HepG2 (cell line): Measurements from ENCODE around the gene SRSF1. TPM values are rescaled to one million over a fixed set of nuclear protein-coding genes. Genes with fewer than 3 reads are reported as not detected.

Experiments
- AKAP8 ChIP-seq: sonication (generic); formaldehyde crosslinking; IDR thresholded peaks from 2 replicates; pipeline ENCODE4 v1.5.1; 2020; ENCODE audit warnings: mild to moderate bottlenecking, missing genetic modification reagents
- CBX5 ChIP-seq: sonication (generic); formaldehyde crosslinking; IDR thresholded peaks from 2 replicates; pipeline ENCODE4 v1.4.0; 2020; ENCODE audit warnings: missing genetic modification reagents, borderline replicate concordance
- IRX3 ChIP-seq: sonication (generic); formaldehyde crosslinking; IDR thresholded peaks from 2 replicates; pipeline ENCODE4 v1.8.1; 2023; ENCODE audit warnings: mild to moderate bottlenecking, low read depth, missing genetic modification reagents, borderline replicate concordance
- JUN ChIP-seq: sonication (generic); formaldehyde crosslinking; IDR thresholded peaks from 2 replicates; pipeline ENCODE4 v1.4.0; 2020; ENCODE audit warnings: mild to moderate bottlenecking, missing genetic modification reagents
- LRRFIP1 ChIP-seq: sonication (generic); formaldehyde crosslinking; conservative IDR thresholded peaks from 2 replicates; pipeline ENCODE4 v1.4.0; 2020; ENCODE audit warnings: missing genetic modification reagents
- SAP130 ChIP-seq: IDR thresholded peaks from 2 replicates; pipeline ENCODE4 v1.6.1; 2016; ENCODE audit warnings: low read depth
- SMAD1 ChIP-seq: sonication (generic); formaldehyde crosslinking; IDR thresholded peaks from 2 replicates; pipeline ENCODE4 v1.4.0; 2020; ENCODE audit warnings: missing genetic modification reagents, low read depth, mild to moderate bottlenecking, borderline replicate concordance
- THYN1 ChIP-seq: sonication (generic); formaldehyde crosslinking; IDR thresholded peaks from 2 replicates; pipeline ENCODE4 v1.8.1; 2023; ENCODE audit warnings: low read depth, mild to moderate bottlenecking, moderate library complexity, missing genetic modification reagents, borderline replicate concordance
- XBP1 ChIP-seq: sonication (generic); formaldehyde crosslinking; IDR thresholded peaks from 2 replicates; pipeline ENCODE4 v1.5.0; 2020; ENCODE audit warnings: missing genetic modification reagents
- YEATS4 ChIP-seq: sonication (generic); formaldehyde crosslinking; IDR thresholded peaks from 2 replicates; pipeline ENCODE4 v1.4.0; 2020; ENCODE audit warnings: missing genetic modification reagents, borderline replicate concordance
- ZMAT3 ChIP-seq: sonication (generic); formaldehyde crosslinking; conservative IDR thresholded peaks from 2 replicates; pipeline ENCODE4 v1.7.0; 2021; ENCODE audit warnings: missing genetic modification reagents
- ZNF180 ChIP-seq: sonication (generic); formaldehyde crosslinking; IDR thresholded peaks from 2 replicates; pipeline ENCODE4 v1.4.0; 2020; ENCODE audit warnings: low read depth, missing genetic modification reagents, borderline replicate concordance
- ZNF251 ChIP-seq: sonication (generic); formaldehyde crosslinking; IDR thresholded peaks from 2 replicates; pipeline ENCODE4 v1.9.0; 2021; ENCODE audit warnings: mild to moderate bottlenecking, missing genetic modification reagents
- ZNF281 ChIP-seq: sonication (generic); formaldehyde crosslinking; IDR thresholded peaks from 2 replicates; pipeline ENCODE4 v1.4.0; 2020; ENCODE audit warnings: missing genetic modification reagents, borderline replicate concordance
- ZNF430 ChIP-seq: sonication (generic); formaldehyde crosslinking; IDR thresholded peaks from 2 replicates; pipeline ENCODE4 v1.9.0; 2021; ENCODE audit warnings: mild to moderate bottlenecking, missing genetic modification reagents
- ZNF709 ChIP-seq: sonication (generic); formaldehyde crosslinking; IDR thresholded peaks from 2 replicates; pipeline ENCODE4 v1.5.0; 2020; ENCODE audit warnings: mild to moderate bottlenecking, missing genetic modification reagents
- polyA plus RNA-seq, 8 experiments: library from polyadenylated mRNA; depleted of rRNA in 3 of 8; stranded (reverse) in 7 of 8; unstranded in 1 of 8; fragments of >200 nt; fragmentation: Illumina TruSeq in 4 of 8; extraction: Trizol in 4 of 8; gene quantifications; 2 replicates each; pipeline versions ENCODE4 v1.2.1 to v1.2.3, GENCODE V29; 2011 to 2016; ENCODE audit warnings: low read depth in 4 of 8, missing spikeins in 1 of 8, mixed read lengths in 1 of 8; ENCODE audit not compliant: insufficient read depth in 1 of 8
- total RNA-seq, 5 experiments: library from RNA; depleted of rRNA; stranded (reverse); fragments of >200 nt; fragmentation: Illumina TruSeq; extraction: Trizol; gene quantifications; 2 replicates each; pipeline ENCODE4 v1.2.3, GENCODE V29; 2016; ENCODE audit warnings: low read depth in 1 of 5
- TF ChIP-seq, protein P1 (sequence below): sonication (generic); formaldehyde crosslinking; IDR thresholded peaks from 2 replicates; pipeline ENCODE4 v1.4.0; 2020; ENCODE audit warnings: missing genetic modification reagents
- TF ChIP-seq, protein P2 (sequence below): sonication (generic); formaldehyde crosslinking; IDR thresholded peaks from 2 replicates; pipeline ENCODE4 v1.4.0; 2020; ENCODE audit warnings: mild to moderate bottlenecking, missing genetic modification reagents, borderline replicate concordance
- TF ChIP-seq, protein P3 (sequence below), 2 experiments: fragments of 450-650 bp in 1 of 2; sonication (generic) in 1 of 2; formaldehyde crosslinking; IDR thresholded peaks; 2 replicates each; pipeline versions ENCODE4 v1.5.0 to v1.8.0; 2020 to 2022; ENCODE audit warnings: mild to moderate bottlenecking in 1 of 2, missing genetic modification reagents in 1 of 2

Gene SRSF1
- total and polyA plus RNA-seq, 2 of the 13 experiments (the other 11 are each of a cell fraction or from before 2014, with no cell fraction given): 142 to 445 TPM

GRCh38 chr17:57986841-57987580, 20.0 kb downstream of the SRSF1 start (continued):
- TF ChIP-seq, protein P1, sequence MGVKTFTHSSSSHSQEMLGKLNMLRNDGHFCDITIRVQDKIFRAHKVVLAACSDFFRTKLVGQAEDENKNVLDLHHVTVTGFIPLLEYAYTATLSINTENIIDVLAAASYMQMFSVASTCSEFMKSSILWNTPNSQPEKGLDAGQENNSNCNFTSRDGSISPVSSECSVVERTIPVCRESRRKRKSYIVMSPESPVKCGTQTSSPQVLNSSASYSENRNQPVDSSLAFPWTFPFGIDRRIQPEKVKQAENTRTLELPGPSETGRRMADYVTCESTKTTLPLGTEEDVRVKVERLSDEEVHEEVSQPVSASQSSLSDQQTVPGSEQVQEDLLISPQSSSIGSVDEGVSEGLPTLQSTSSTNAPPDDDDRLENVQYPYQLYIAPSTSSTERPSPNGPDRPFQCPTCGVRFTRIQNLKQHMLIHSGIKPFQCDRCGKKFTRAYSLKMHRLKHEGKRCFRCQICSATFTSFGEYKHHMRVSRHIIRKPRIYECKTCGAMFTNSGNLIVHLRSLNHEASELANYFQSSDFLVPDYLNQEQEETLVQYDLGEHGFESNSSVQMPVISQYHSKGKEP (CRISPR knock-in tag): 0 out of 2 replicates have a peak, but pooled peaks have one; percentile 6
- TF ChIP-seq CBX5 (CRISPR knock-in tag): no peak; the same call in 1 of the 2 replicates
- TF ChIP-seq ZMAT3 (CRISPR knock-in tag): peak; percentile 73
- no peak for TF ChIP-seq SMAD1 (CRISPR knock-in tag)
- no peak for TF ChIP-seq AKAP8 (CRISPR knock-in tag)
- TF ChIP-seq ZNF281: no peak
- TF ChIP-seq ZNF180 (CRISPR knock-in tag): no peak
- TF ChIP-seq, protein P2, sequence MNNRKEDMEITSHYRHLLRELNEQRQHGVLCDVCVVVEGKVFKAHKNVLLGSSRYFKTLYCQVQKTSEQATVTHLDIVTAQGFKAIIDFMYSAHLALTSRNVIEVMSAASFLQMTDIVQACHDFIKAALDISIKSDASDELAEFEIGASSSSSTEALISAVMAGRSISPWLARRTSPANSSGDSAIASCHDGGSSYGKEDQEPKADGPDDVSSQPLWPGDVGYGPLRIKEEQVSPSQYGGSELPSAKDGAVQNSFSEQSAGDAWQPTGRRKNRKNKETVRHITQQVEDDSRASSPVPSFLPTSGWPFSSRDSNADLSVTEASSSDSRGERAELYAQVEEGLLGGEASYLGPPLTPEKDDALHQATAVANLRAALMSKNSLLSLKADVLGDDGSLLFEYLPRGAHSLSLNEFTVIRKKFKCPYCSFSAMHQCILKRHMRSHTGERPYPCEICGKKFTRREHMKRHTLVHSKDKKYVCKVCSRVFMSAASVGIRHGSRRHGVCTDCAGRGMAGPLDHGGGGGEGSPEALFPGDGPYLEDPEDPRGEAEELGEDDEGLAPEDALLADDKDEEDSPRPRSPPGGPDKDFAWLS (CRISPR knock-in tag): no peak; the same call in 1 of the 2 replicates
- no peak for TF ChIP-seq THYN1
- no peak for TF ChIP-seq IRX3 (CRISPR knock-in tag)
- 0 out of 2 replicates have a peak, but pooled peaks have one; percentile 32 for TF ChIP-seq ZNF709
- TF ChIP-seq LRRFIP1: no peak
- TF ChIP-seq ZNF251 (CRISPR knock-in tag): no peak
- TF ChIP-seq SAP130: peak; percentile 62
- TF ChIP-seq JUN (CRISPR knock-in tag): no peak
- TF ChIP-seq YEATS4: peak; percentile 17; the same call in 1 of the 2 replicates
- TF ChIP-seq ZNF430: no peak; the same call in 1 of the 2 replicates
- TF ChIP-seq, protein P3, sequence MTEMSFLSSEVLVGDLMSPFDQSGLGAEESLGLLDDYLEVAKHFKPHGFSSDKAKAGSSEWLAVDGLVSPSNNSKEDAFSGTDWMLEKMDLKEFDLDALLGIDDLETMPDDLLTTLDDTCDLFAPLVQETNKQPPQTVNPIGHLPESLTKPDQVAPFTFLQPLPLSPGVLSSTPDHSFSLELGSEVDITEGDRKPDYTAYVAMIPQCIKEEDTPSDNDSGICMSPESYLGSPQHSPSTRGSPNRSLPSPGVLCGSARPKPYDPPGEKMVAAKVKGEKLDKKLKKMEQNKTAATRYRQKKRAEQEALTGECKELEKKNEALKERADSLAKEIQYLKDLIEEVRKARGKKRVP (CRISPR knock-in tag; IDR thresholded peaks at IDR 0.05): peak in 1 of 2 experiments; percentile 46; a peak in 2 of 4 replicates
- no peak for TF ChIP-seq XBP1 (CRISPR knock-in tag)
